ENCODE results near the gene GABBR2. TPM values are rescaled to one million over a fixed set of nuclear protein-coding genes. Genes with fewer than 3 reads are reported as not detected.
"Not testable (repeated sequence)": the region's sequence is repeated elsewhere in the genome, so short reads cannot be mapped to it uniquely, and the experiment has no call there.

The GABBR2 gene
- total and polyA plus RNA-seq, 12 donors = under 0.01 to 1.3 (median 0.45) TPM

- intact Hi-C loops (cut with DNase I) = no loop called here
- no peaks in the 10 kb centered on the region for H3K4me1 ChIP-seq
- no peak overlapping the region for H3K27ac ChIP-seq
- no peaks in the 10 kb centered on the region for H3K9me3 ChIP-seq
- no peak overlapping the region for H3K4me3 ChIP-seq
- no peaks in the 10 kb centered on the region for H3K36me3 ChIP-seq
- no peak for DNase-seq
- H3K27me3 ChIP-seq = peaks cover 0 to 4% (median 0%) of the 10 kb centered on the region in 7 donors
- TF ChIP-seq CTCF (IDR thresholded peaks at IDR 0.05) = no peak
- ATAC-seq = no peak
- WGBS, 2 donors = 91 to 93% methylated on average over 7 of the region's 7 CpGs
Observed at GRCh38 chr9:98516205-98516896, 192.4 kb downstream of the GABBR2 start.

- no peaks in the 10 kb centered on the region for H3K9me3 ChIP-seq
- no peak for TF ChIP-seq CTCF (IDR thresholded peaks at IDR 0.05)
- no peak for DNase-seq
- no peaks in the 10 kb centered on the region for H3K4me1 ChIP-seq
- 78 to 86% methylated on average over 4 of the region's 4 CpGs for WGBS, 2 donors
- H3K4me3 ChIP-seq = no peak overlapping the region
- H3K27ac ChIP-seq = no peak overlapping the region
- no peaks in the 10 kb centered on the region for H3K36me3 ChIP-seq
- H3K27me3 ChIP-seq = peaks cover 0 to 4% (median 0%) of the 10 kb centered on the region in 7 donors
- intact Hi-C loops (cut with DNase I) = no loop called here
- ATAC-seq = no peak
Observed at GRCh38 chr9:98515506-98516204, 193.1 kb downstream of the GABBR2 start.

GRCh38 chr9:98514841-98515240 is 193.9 kb downstream of the GABBR2 start:
- TF ChIP-seq CTCF (IDR thresholded peaks at IDR 0.05) = no peak
- no peak overlapping the region for H3K27ac ChIP-seq
- no peaks in the 10 kb centered on the region for H3K4me1 ChIP-seq
- intact Hi-C loops (cut with DNase I) = no loop called here
- no peak for DNase-seq
- H3K36me3 ChIP-seq = no peaks in the 10 kb centered on the region
- H3K4me3 ChIP-seq = no peak overlapping the region
- 78 to 88% methylated on average over 6 of the region's 6 CpGs for WGBS, 2 donors
- no peaks in the 10 kb centered on the region for H3K9me3 ChIP-seq
- no peaks in the 10 kb centered on the region for H3K27me3 ChIP-seq
- ATAC-seq = no peak

GRCh38 chr9:98508217-98508919 is 200.4 kb downstream of the GABBR2 start:
- WGBS, 2 donors = 69 to 90% methylated on average over 13 to 25 of the region's 25 CpGs
- DNase-seq; intact Hi-C loops (cut with DNase I); H3K4me3 ChIP-seq; ATAC-seq; H3K27ac ChIP-seq; H3K9me3 ChIP-seq; H3K36me3 ChIP-seq; H3K27me3 ChIP-seq: not testable (repeated sequence)
- peaks cover 0 to 11% (median 0%) of the 10 kb centered on the region in 9 donors for H3K4me1 ChIP-seq
